GM12873 (cell line): ENCODE measurements around the gene BNIP5.

Experiments used
- CTCF ChIP-seq: IDR thresholded peaks from 2 replicates; pipeline ENCODE4 v1.5.1; 2012; ENCODE audit warnings: low read depth, mild to moderate bottlenecking, moderate library complexity, low read length, control low read depth; ENCODE audit not compliant: insufficient read depth; ENCODE audit errors: missing control alignments

The BNIP5 gene

GRCh38 chr6:36276581-36277536, 59.8 kb downstream of the BNIP5 start:
- TF ChIP-seq CTCF: no peak

- no peak for TF ChIP-seq CTCF
Observed at GRCh38 chr6:36273802-36274514, 62.7 kb downstream of the BNIP5 start.

GRCh38 chr6:36273067-36273466, 63.6 kb downstream of the BNIP5 start:
- no peak for TF ChIP-seq CTCF

- no peak for TF ChIP-seq CTCF
Observed at GRCh38 chr6:36272234-36272633, 64.5 kb downstream of the BNIP5 start.

- no peak for TF ChIP-seq CTCF
Observed at GRCh38 chr6:36269834-36270705, 66.6 kb downstream of the BNIP5 start, which contains the start of gene PNPLA1. TSS of gene PNPLA1 (plus strand) at chr6:36270060. CDS start at chr6:36270460, 400 bp downstream.

- no peak for TF ChIP-seq CTCF
Observed at GRCh38 chr6:36268478-36269275, 68.0 kb downstream of the BNIP5 start.
